Endothelial cell of umbilical vein (primary cell): ENCODE results near the gene KCNQ5. TPM values are rescaled to one million over a fixed set of nuclear protein-coding genes. Genes with fewer than 3 reads are reported as not detected.
A peak's percentile ranks its signal among the peaks of the same experiment; 100 is the strongest.

Experiments
- BruUV-seq: library from RNA; stranded (reverse); fragments of 400-500 nt; replicated peaks from 2 replicates; lab custom pipeline; 2021; lab: Mats Ljungman, UMichigan
- CTCF ChIA-PET: fragments of 300-600, 350-600 bp; sonication (Branson Sonifier 250); formaldehyde crosslinking; loops from one replicate; lab custom pipeline; 2021; ENCODE audit warnings: antibody characterized with exemption, inconsistent platforms; lab: Charles Lee
- POLR2A ChIA-PET: fragments of 300-600, 350-600 bp; sonication (Branson Sonifier 250); formaldehyde crosslinking; loops from one replicate; lab custom pipeline; 2021; ENCODE audit warnings: antibody characterized with exemption, inconsistent platforms; lab: Charles Lee
- DNase-seq: peaks from one replicate; pipeline ENCODE4 v3.0.0-alpha.2; 2011; ENCODE audit warnings: low read depth, low spot score
- FAIRE-seq: peaks from 2 replicates; lab custom pipeline; 2011; peaks lifted over from hg19 to GRCh38; lab: Jason Lieb, UNC
- H2AFZ ChIP-seq: 2 replicates; pipeline ENCODE4 v1.6.0; 2012; ENCODE audit warnings: low read depth, low read length, control low read depth, inconsistent platforms
- H3K27ac ChIP-seq: 2 replicates; pipeline ENCODE4 v1.5.1; 2011; ENCODE audit warnings: low read depth, mild to moderate bottlenecking, control low read depth, low read length, moderate library complexity; ENCODE audit not compliant: insufficient read depth
- H3K27me3 ChIP-seq, 2 experiments: 2 replicates each; pipeline versions ENCODE4 v1.6.0 to v1.6.1; 2011; ENCODE audit warnings: low read length in 2 of 2, mixed read lengths in 1 of 2; ENCODE audit not compliant: control insufficient read depth in 2 of 2, insufficient read depth in 2 of 2
- H3K36me3 ChIP-seq, 2 experiments: 2 replicates in 1 of 2; 3 replicates in 1 of 2; pipeline ENCODE4 v1.5.1; 2011; ENCODE audit warnings: low read length in 2 of 2, mild to moderate bottlenecking in 1 of 2, moderate library complexity in 1 of 2; ENCODE audit not compliant: control insufficient read depth in 2 of 2, insufficient read depth in 2 of 2; ENCODE audit errors: extremely low read depth in 1 of 2
- H3K4me1 ChIP-seq: 3 replicates; pipeline ENCODE4 v1.5.1; 2011; ENCODE audit warnings: mild to moderate bottlenecking, low read length; ENCODE audit not compliant: control insufficient read depth, insufficient read depth; ENCODE audit errors: extremely low read depth
- H3K4me2 ChIP-seq: 2 replicates; pipeline ENCODE4 v1.6.1; 2011; ENCODE audit warnings: low read length, control low read depth, mixed read lengths; ENCODE audit not compliant: insufficient read depth
- H3K4me3 ChIP-seq, 3 experiments: fragments of 200-600 bp in 1 of 3; sonication (generic), shearing (Covaris generic) in 1 of 3; replicated peaks in 1 of 3; 2 replicates each; pipeline ENCODE4 v1.5.1; 2011 to 2016; ENCODE audit warnings: control low read depth in 3 of 3, low read length in 3 of 3, mild to moderate bottlenecking in 2 of 3, inconsistent platforms in 1 of 3, low read depth in 1 of 3, moderate library complexity in 1 of 3; ENCODE audit not compliant: insufficient read depth in 1 of 3
- H3K79me2 ChIP-seq: 2 replicates; pipeline ENCODE4 v1.6.0; 2012; ENCODE audit warnings: low read length, inconsistent platforms; ENCODE audit not compliant: control insufficient read depth, insufficient read depth
- H3K9ac ChIP-seq: replicated peaks from 2 replicates; pipeline ENCODE3; 2011; ENCODE audit warnings: low read length, control low read depth; ENCODE audit not compliant: insufficient read depth; ENCODE audit errors: extremely low read depth
- H3K9me1 ChIP-seq: replicated peaks from 3 replicates; pipeline ENCODE4 v1.6.0; 2011; ENCODE audit warnings: mild to moderate bottlenecking, low read length; ENCODE audit not compliant: control insufficient read depth, insufficient read depth; ENCODE audit errors: extremely low read depth
- H3K9me3 ChIP-seq: replicated peaks from 2 replicates; pipeline ENCODE4 v1.5.1; 2012; ENCODE audit warnings: low read length, inconsistent platforms; ENCODE audit not compliant: control insufficient read depth, insufficient read depth
- H4K20me1 ChIP-seq: replicated peaks from 2 replicates; pipeline ENCODE3; 2011; ENCODE audit warnings: mild to moderate bottlenecking, low read length; ENCODE audit not compliant: control insufficient read depth, insufficient read depth; ENCODE audit errors: extremely low read depth
- EZH2 ChIP-seq: IDR thresholded peaks from 2 replicates; pipeline ENCODE4 v1.6.1; 2012; ENCODE audit warnings: borderline replicate concordance, low read depth, mild to moderate bottlenecking, moderate library complexity, low read length, inconsistent platforms; ENCODE audit not compliant: severe bottlenecking
- FOS ChIP-seq: IDR thresholded peaks from 2 replicates; pipeline ENCODE4 v1.6.1; 2011; ENCODE audit warnings: mild to moderate bottlenecking, low read length, moderate library complexity, borderline replicate concordance; ENCODE audit not compliant: insufficient read depth
- GATA2 ChIP-seq: IDR thresholded peaks from 2 replicates; pipeline ENCODE4 v1.7.0; 2011; ENCODE audit warnings: low read depth, mild to moderate bottlenecking, moderate library complexity, mixed read lengths, low read length; ENCODE audit not compliant: insufficient read length, insufficient read depth
- JUN ChIP-seq: IDR thresholded peaks from 2 replicates; pipeline ENCODE4 v1.6.1; 2011; ENCODE audit warnings: borderline replicate concordance, low read depth; ENCODE audit not compliant: insufficient read length, insufficient read depth
- MYC ChIP-seq: IDR thresholded peaks from one replicate; pipeline ENCODE4 v1.6.1; 2011; ENCODE audit warnings: mild to moderate bottlenecking, low read depth, low read length
- POLR2A ChIP-seq: IDR thresholded peaks from 2 replicates; pipeline ENCODE4 v1.6.1; 2012; ENCODE audit warnings: low read depth, mild to moderate bottlenecking, control low read depth, low read length
- POLR2AphosphoS5 ChIP-seq: IDR thresholded peaks from 2 replicates; pipeline ENCODE4 v1.6.1; 2012; ENCODE audit warnings: low read depth, mild to moderate bottlenecking, control low read depth, low read length, moderate library complexity; ENCODE audit not compliant: insufficient read depth
- dilution Hi-C: fragments of 300-500 bp; cut with MboI; formaldehyde crosslinking; loops from one replicate; pipeline ENCODE4 v1.15.0; 2019; ENCODE audit warnings: low sequenced_read_pairs; ENCODE audit not compliant: extremely low pct_ligation_motif_present
- intact Hi-C: fragments of 100-400 bp; cut with micrococcal nuclease; formaldehyde crosslinking; loops from one replicate; pipeline ENCODE4 v1.10.0; 2022
- polyA plus RNA-seq, 4 experiments: library from polyadenylated mRNA; depleted of rRNA in 3 of 4; stranded (reverse) in 3 of 4; unstranded in 1 of 4; fragments of >200 nt; gene quantifications; 2 replicates each; pipeline versions ENCODE4 v1.2.1 to v1.2.3, GENCODE V29; 2011 to 2012; ENCODE audit warnings: missing spikeins in 1 of 4
- total RNA-seq: library from RNA; stranded (reverse); gene quantifications from 2 replicates; pipeline ENCODE4 v1.2.3, GENCODE V29; 2021
- TF ChIP-seq, protein P1 (sequence below): IDR thresholded peaks from 2 replicates; pipeline ENCODE4 v1.6.1; 2011; ENCODE audit not compliant: insufficient read depth, insufficient read length
- TF ChIP-seq, protein P2 (sequence below), 2 donors: IDR thresholded peaks; 1 replicate in 1 of 2; 2 replicates in 1 of 2; pipeline ENCODE4 v1.5.1; 2011; ENCODE audit warnings: low read length in 2 of 2, mild to moderate bottlenecking in 2 of 2, moderate library complexity in 2 of 2, control low read depth in 1 of 2, inconsistent platforms in 1 of 2, low read depth in 1 of 2; ENCODE audit not compliant: insufficient read depth in 1 of 2; ENCODE audit errors: extremely low read depth in 1 of 2

The KCNQ5 gene
- total and polyA plus RNA-seq, 2 donors (not counting 3 experiments of a cell fraction or from before 2014, with no cell fraction given), result 0.22 TPM; not detected in 1

GRCh38 chr6:72619883-72620696 lies 1.8 kb upstream of the KCNQ5 start:
- Histone ChIP-seq H3K36me3 (no peaks in the 10 kb centered on the region), H3K4me1 (peaks cover 8% of the 10 kb centered on the region), H2AFZ (no peak overlapping the region), H3K4me2 (no peak overlapping the region), H3K79me2 (no peaks in the 10 kb centered on the region), H3K9me3 (no peaks in the 10 kb centered on the region), H3K9ac (no peak overlapping the region), H3K27ac (no peak overlapping the region), H4K20me1 (no peaks in the 10 kb centered on the region), H3K9me1 (no peaks in the 10 kb centered on the region), H3K4me3 (no peak overlapping the region), H3K27me3 (peaks cover 44 to 71% of the 10 kb centered on the region in 2 experiments)
- DNase-seq, result peak; percentile 4
- dilution Hi-C loops, result loop anchor here (10.0 kb wide), 1 partner anchor 505 kb away; no protein-coding TSS in a partner anchor
- BruUV-seq, result no TSS peak
- ChIA-PET POLR2A (no interaction called here), CTCF (interaction anchor here (1.4 to 18.6 kb wide), 5 partner anchors 21 to 511 kb away, joined by 3 to 731 read pairs (median 3); no protein-coding TSS in a partner anchor)
- TF ChIP-seq GATA2 (no peak), POLR2AphosphoS5 (no peak), POLR2A (no peak), JUN (no peak), FOS (no peak), EZH2 (peak; percentile 47), MYC (no peak)
- TF ChIP-seq, protein P1, sequence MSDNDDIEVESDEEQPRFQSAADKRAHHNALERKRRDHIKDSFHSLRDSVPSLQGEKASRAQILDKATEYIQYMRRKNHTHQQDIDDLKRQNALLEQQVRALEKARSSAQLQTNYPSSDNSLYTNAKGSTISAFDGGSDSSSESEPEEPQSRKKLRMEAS, result no peak
- TF ChIP-seq, protein P2, sequence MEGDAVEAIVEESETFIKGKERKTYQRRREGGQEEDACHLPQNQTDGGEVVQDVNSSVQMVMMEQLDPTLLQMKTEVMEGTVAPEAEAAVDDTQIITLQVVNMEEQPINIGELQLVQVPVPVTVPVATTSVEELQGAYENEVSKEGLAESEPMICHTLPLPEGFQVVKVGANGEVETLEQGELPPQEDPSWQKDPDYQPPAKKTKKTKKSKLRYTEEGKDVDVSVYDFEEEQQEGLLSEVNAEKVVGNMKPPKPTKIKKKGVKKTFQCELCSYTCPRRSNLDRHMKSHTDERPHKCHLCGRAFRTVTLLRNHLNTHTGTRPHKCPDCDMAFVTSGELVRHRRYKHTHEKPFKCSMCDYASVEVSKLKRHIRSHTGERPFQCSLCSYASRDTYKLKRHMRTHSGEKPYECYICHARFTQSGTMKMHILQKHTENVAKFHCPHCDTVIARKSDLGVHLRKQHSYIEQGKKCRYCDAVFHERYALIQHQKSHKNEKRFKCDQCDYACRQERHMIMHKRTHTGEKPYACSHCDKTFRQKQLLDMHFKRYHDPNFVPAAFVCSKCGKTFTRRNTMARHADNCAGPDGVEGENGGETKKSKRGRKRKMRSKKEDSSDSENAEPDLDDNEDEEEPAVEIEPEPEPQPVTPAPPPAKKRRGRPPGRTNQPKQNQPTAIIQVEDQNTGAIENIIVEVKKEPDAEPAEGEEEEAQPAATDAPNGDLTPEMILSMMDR (IDR thresholded peaks at IDR 0.05; ENCODE audit: extremely low read depth in 1 of 2, insufficient read depth in 1 of 2, low read depth in 1 of 2, low read length in 2 of 2), result no peak
- intact Hi-C loops, result loop anchor here (5.0 kb wide), 1 partner anchor 208 kb away; no protein-coding TSS in a partner anchor
- no peak for FAIRE-seq
